ENCODE data around the gene CABP1. TPM values are rescaled to one million over a fixed set of nuclear protein-coding genes. Genes with fewer than 3 reads are reported as not detected.
A peak's percentile ranks its signal among the peaks of the same experiment; 100 is the strongest.

The CABP1 gene
- total RNA-seq, 1 experiment from 2014 or later = 4.4 TPM

- no peak overlapping the region for H3K4me3 ChIP-seq (ENCODE audit: insufficient read depth, low read depth, low read length)
- DNase-seq = peak; percentile 55
- H3K27me3 ChIP-seq (ENCODE audit: control insufficient read depth, insufficient read depth, low read length) = no peaks in the 10 kb centered on the region; the same call in 1 of the 2 replicates
- no peaks in the 10 kb centered on the region for H3K36me3 ChIP-seq (replicated peaks; ENCODE audit: control insufficient read depth, insufficient read depth, low read length)
Measured at GRCh38 chr12:120618954-120619615, 21.3 kb upstream of the CABP1 start.

- Histone ChIP-seq H3K36me3 (replicated peaks; ENCODE audit: control insufficient read depth, insufficient read depth, low read length) (no peaks in the 10 kb centered on the region), H3K4me3 (ENCODE audit: insufficient read depth, low read depth, low read length) (no peak overlapping the region), H3K27me3 (ENCODE audit: control insufficient read depth, insufficient read depth, low read length) (no peaks in the 10 kb centered on the region; the same call in 1 of the 2 replicates)
- no peak for DNase-seq
Measured at GRCh38 chr12:120620624-120621023, 19.8 kb upstream of the CABP1 start.

- Histone ChIP-seq H3K4me3 (ENCODE audit: insufficient read depth, low read depth, low read length) (no peak overlapping the region), H3K36me3 (replicated peaks; ENCODE audit: control insufficient read depth, insufficient read depth, low read length) (no peaks in the 10 kb centered on the region), H3K27me3 (ENCODE audit: control insufficient read depth, insufficient read depth, low read length) (no peaks in the 10 kb centered on the region)
- DNase-seq = peak; percentile 88
Measured at GRCh38 chr12:120625557-120626419, 14.6 kb upstream of the CABP1 start.

- DNase-seq = peak; percentile 84
Measured at GRCh38 chr12:120628919-120629318, 11.5 kb upstream of the CABP1 start.

DNA sequence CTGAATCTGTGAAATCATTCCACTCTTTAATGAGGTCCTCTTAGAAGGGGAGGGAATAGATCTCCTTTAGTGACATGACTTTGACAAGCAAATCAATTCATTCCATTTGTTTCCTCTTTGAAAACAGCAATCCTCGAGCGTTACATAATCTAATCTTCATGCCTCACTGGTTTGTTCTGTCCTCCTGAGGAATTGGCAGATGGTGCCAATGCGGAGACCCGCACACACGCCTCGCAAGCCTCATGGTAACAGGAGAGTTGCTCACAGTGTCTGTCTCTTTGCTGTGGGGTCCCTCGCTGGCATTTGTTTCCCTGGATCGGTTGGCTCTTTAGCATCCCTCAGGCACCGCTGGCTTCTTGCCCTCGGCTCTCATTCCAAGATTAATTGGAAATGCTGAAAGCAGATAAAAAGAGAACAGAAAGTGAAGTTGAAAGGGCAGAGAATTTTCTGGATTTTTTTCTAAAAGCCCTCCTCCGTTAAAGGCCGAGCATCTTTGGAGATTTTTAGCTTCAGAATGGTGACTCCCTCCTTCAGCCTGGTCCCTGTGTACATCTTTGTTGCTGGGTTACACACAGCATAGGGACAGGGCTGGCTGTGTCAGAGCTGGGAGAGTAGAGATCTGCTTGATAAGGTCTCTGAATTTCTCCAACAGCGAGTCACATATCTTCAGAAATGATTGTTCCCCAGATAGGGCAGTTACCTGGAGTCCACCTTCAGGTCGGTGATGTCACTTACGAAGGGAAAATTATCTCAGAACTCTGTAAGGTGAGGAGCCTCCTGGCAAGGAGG, 10.1 kb upstream of the CABP1 start:
- DNase-seq = no peak
- Histone ChIP-seq H3K27me3 (ENCODE audit: control insufficient read depth, insufficient read depth, low read length) (no peaks in the 10 kb centered on the region), H3K4me3 (ENCODE audit: insufficient read depth, low read depth, low read length) (no peak overlapping the region), H3K36me3 (replicated peaks; ENCODE audit: control insufficient read depth, insufficient read depth, low read length) (no peaks in the 10 kb centered on the region)

More at GRCh38 chr12:120628919-120629318, 11.5 kb upstream of the CABP1 start:
- no peaks in the 10 kb centered on the region for H3K36me3 ChIP-seq (replicated peaks; ENCODE audit: control insufficient read depth, insufficient read depth, low read length)
- H3K4me3 ChIP-seq (ENCODE audit: insufficient read depth, low read depth, low read length) = no peak overlapping the region
- H3K27me3 ChIP-seq (ENCODE audit: control insufficient read depth, insufficient read depth, low read length) = no peaks in the 10 kb centered on the region

GRCh38 chr12:120631097-120631496, 9.3 kb upstream of the CABP1 start:
- Histone ChIP-seq H3K27me3 (ENCODE audit: control insufficient read depth, insufficient read depth, low read length) (no peaks in the 10 kb centered on the region), H3K36me3 (replicated peaks; ENCODE audit: control insufficient read depth, insufficient read depth, low read length) (no peaks in the 10 kb centered on the region), H3K4me3 (ENCODE audit: insufficient read depth, low read depth, low read length) (no peak overlapping the region)
- DNase-seq = no peak

DNA sequence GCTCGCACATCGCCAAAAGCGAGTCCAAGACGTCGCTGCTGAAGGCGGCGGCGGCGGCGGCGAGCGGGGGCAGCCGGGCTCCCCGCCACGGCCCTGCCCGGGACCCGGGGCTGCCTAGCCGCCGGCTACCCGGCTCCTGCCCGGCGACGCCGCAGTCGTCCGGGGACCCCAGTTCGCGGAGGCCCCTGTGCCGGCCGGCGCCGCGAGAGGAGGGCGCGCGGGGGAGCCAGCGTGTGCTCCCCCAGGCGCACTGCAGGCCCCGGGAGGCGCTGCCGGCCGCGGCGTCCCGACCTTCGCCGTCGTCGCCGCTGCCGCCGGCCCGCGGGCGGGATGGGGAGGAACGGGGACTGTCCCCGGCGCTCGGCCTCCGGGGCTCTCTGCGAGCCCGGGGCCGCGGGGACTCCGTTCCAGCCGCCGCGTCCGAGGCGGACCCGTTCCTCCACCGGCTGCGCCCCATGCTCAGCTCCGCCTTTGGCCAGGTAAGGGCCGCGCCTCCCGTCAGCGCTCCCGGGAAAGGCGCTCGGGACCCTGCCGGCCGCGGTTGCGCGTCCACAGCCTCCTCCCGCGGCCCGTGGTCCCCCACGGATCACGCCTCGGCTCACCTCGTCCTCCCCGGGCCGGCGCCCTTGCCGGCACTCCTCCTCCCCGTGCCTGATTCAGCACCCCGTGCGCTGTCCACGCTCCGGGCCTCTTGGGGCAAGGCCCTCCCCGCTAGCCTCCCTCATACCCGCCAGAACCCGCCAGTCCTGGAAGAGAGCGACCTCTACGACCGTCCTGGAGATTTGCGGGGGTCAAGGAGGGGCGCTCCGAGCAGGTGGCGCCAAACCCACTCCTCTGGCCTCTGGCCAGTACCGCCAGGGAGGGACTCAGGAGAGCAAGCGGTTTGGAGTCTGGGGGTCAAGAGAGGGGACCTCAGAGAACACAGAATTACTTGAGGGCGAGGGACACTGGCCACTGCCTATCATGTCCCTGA, 721 bp downstream of the CABP1 start:
- peak overlapping the region; percentile 63 for H3K4me3 ChIP-seq (ENCODE audit: insufficient read depth, low read depth, low read length)
- H3K27me3 ChIP-seq (ENCODE audit: control insufficient read depth, insufficient read depth, low read length) = peaks cover 27% of the 10 kb centered on the region
- peak; percentile 91 for DNase-seq
- no peaks in the 10 kb centered on the region for H3K36me3 ChIP-seq (replicated peaks; ENCODE audit: control insufficient read depth, insufficient read depth, low read length)

- no peak overlapping the region for H3K4me3 ChIP-seq (ENCODE audit: insufficient read depth, low read depth, low read length)
- H3K36me3 ChIP-seq (replicated peaks; ENCODE audit: control insufficient read depth, insufficient read depth, low read length) = no peaks in the 10 kb centered on the region
- H3K27me3 ChIP-seq (ENCODE audit: control insufficient read depth, insufficient read depth, low read length) = peaks cover 28% of the 10 kb centered on the region
- DNase-seq = no peak
Measured at GRCh38 chr12:120642121-120642520, 1.7 kb downstream of the CABP1 start.

- no peak for DNase-seq
- Histone ChIP-seq H3K36me3 (replicated peaks; ENCODE audit: control insufficient read depth, insufficient read depth, low read length) (no peaks in the 10 kb centered on the region), H3K27me3 (ENCODE audit: control insufficient read depth, insufficient read depth, low read length) (peaks cover 28% of the 10 kb centered on the region), H3K4me3 (ENCODE audit: insufficient read depth, low read depth, low read length) (no peak overlapping the region)
Measured at GRCh38 chr12:120642826-120643225, 2.4 kb downstream of the CABP1 start.

DNA sequence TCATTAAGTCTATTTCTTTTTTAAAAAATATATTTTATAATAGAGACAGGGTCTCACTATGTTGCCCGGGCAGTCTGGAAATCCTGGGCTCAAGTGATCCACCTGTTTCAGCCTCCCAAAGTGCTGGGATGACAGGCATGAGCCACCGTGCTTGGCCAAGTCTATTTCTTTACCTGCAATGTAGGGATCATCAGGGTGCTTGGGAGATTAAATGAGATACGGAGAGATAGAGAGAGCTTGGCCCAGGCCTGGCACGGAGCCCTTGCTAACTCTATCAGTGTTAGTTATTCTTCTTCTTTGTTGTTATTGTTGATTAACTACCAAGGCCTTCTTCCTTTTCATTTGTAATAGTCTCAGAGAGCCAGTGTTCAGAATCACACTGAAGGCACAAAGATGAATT, 3.1 kb downstream of the CABP1 start:
- DNase-seq = no peak
- no peaks in the 10 kb centered on the region for H3K36me3 ChIP-seq (replicated peaks; ENCODE audit: control insufficient read depth, insufficient read depth, low read length)
- H3K4me3 ChIP-seq (ENCODE audit: insufficient read depth, low read depth, low read length) = no peak overlapping the region
- peaks cover 28% of the 10 kb centered on the region for H3K27me3 ChIP-seq (ENCODE audit: control insufficient read depth, insufficient read depth, low read length)

DNA sequence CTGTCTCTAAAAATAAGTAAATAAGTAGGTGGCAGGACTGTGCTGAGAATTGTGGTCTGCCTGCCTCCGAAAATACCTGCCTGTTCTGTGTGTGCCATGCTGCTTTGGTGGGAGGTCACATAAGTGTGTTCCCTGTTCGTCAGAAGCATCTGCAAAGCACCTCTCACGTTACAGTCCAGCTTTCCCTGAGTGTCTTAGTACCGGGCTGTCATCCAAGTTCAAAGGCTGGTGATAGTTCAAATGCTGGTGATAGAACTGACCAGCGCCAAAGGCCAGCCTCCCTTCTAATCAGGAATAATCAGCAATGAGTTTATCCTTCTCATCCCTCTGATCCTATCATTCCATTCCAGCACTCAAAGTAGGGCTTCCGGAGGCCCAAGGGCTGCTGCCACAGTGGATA, 5.6 kb downstream of the CABP1 start:
- DNase-seq = no peak
- H3K36me3 ChIP-seq (replicated peaks; ENCODE audit: control insufficient read depth, insufficient read depth, low read length) = no peaks in the 10 kb centered on the region
- no peak overlapping the region for H3K4me3 ChIP-seq (ENCODE audit: insufficient read depth, low read depth, low read length)
- H3K27me3 ChIP-seq (ENCODE audit: control insufficient read depth, insufficient read depth, low read length) = peaks cover 27% of the 10 kb centered on the region

DNA sequence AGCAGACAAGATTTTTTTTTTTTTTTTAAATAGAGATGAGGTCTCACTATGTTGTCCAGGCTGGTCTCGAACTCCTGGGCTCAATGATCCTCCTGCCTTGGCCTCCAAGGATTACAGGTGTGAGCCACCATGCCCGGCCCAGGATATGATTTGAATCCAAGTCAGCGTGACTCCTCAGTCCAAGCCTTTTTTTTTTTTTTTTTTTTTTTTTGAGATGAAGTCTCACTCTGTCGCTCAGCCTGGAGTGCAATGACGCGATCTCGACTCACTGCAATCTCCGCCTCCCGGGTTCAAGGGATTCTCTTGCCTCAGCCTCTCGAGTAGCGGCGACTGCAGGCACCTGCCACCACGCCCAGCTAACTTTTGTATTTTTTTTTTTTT, 6.9 kb downstream of the CABP1 start:
- DNase-seq = no peak
- Histone ChIP-seq H3K36me3 (replicated peaks; ENCODE audit: control insufficient read depth, insufficient read depth, low read length) (no peaks in the 10 kb centered on the region), H3K27me3 (ENCODE audit: control insufficient read depth, insufficient read depth, low read length) (peaks cover 14% of the 10 kb centered on the region), H3K4me3 (ENCODE audit: insufficient read depth, low read depth, low read length) (no peak overlapping the region)

DNA sequence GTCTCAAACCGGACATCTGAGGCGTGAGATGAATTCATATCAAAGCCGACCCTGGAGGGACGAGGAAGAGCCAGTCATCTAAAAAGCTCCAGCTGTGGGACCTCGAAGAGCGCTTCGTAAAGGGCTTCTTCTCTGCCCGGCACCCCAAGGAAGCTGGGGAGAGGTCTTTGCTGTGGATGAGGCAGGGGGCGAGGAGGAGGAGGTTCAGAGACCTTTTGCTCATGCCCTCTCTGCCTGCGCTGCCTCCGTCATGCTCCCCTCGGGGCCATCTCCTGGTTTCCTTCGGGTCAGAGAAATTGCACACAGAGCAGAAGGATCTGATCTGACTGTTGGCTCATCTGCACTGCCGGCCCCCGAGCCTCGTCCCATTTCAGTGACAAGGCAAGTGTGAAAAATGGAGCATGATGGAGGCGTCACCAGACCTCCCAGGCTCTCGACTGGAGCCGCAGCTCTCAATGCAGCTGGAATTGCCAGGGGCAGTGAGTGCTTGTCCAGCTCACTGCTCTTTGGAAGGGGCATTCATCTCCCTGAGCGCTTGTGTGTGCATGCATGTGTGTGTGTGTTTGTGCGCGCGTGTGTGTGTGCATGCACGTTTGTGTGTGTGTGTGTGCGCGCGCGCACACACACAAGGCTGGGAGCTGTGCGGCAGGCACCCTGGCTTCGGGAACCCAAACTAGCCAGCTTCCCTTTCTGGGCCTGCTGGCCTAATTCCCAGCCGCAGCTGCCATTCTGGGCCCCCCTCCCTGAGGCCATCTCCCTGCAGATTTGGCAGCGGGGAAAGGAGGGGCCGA, 9.2 kb downstream of the CABP1 start:
- Histone ChIP-seq H3K36me3 (replicated peaks; ENCODE audit: control insufficient read depth, insufficient read depth, low read length) (no peaks in the 10 kb centered on the region), H3K27me3 (ENCODE audit: control insufficient read depth, insufficient read depth, low read length) (peaks cover 11% of the 10 kb centered on the region), H3K4me3 (ENCODE audit: insufficient read depth, low read depth, low read length) (peak overlapping the region; percentile 41)
- DNase-seq = peak; percentile 67
